GM23338 (cell line): ENCODE data around the gene MEI4. TPM values are rescaled to one million over a fixed set of nuclear protein-coding genes. Genes with fewer than 3 reads are reported as not detected.

Experiments used
- ATAC-seq: fragments of 200-7000 bp; cut with Tn5 transposase; 3 replicates; pipeline ENCODE4 v1.9.1; 2020
- DNase-seq: peaks from one replicate; pipeline ENCODE4 v3.0.0-alpha.2; 2015; ENCODE audit warnings: low spot score
- H2AFZ ChIP-seq: fragments of 200-600 bp; sonication (generic); 2 replicates; pipeline ENCODE4 v1.8.0; 2016; ENCODE audit warnings: antibody characterized with exemption, mild to moderate bottlenecking, moderate library complexity
- H3F3A ChIP-seq: fragments of 200-600 bp; sonication (generic); replicated peaks from 2 replicates; pipeline ENCODE4 v1.8.0; 2017; ENCODE audit warnings: antibody characterized with exemption, mixed run types, low read depth
- H3K27ac ChIP-seq: fragments of 200-600 bp; sonication (generic); 2 replicates; pipeline ENCODE4 v1.6.1; 2016; ENCODE audit warnings: low read depth
- H3K27me3 ChIP-seq: fragments of 200-600 bp; sonication (generic); 2 replicates; pipeline ENCODE4 v1.8.0; 2016; ENCODE audit warnings: mild to moderate bottlenecking, mixed run types, moderate library complexity; ENCODE audit not compliant: insufficient read depth
- H3K36me3 ChIP-seq: fragments of 200-600 bp; sonication (generic); 2 replicates; pipeline ENCODE4 v1.8.0; 2016; ENCODE audit warnings: mild to moderate bottlenecking; ENCODE audit not compliant: insufficient read depth
- H3K4me1 ChIP-seq: fragments of 200-600 bp; sonication (generic); 2 replicates; pipeline ENCODE4 v1.8.0; 2016; ENCODE audit warnings: mild to moderate bottlenecking, moderate library complexity; ENCODE audit not compliant: insufficient read depth
- H3K4me2 ChIP-seq: fragments of 200-600 bp; sonication (generic); 2 replicates; pipeline ENCODE4 v1.7.1; 2017; ENCODE audit warnings: mixed run types
- H3K4me3 ChIP-seq: fragments of 200-600 bp; sonication (generic); 2 replicates; pipeline ENCODE4 v1.6.1; 2016; ENCODE audit warnings: mixed run types
- H3K79me2 ChIP-seq: fragments of 200-600 bp; sonication (generic); replicated peaks from 2 replicates; pipeline ENCODE4 v1.8.0; 2017; ENCODE audit warnings: mild to moderate bottlenecking; ENCODE audit not compliant: insufficient read depth
- H3K9me2 ChIP-seq: fragments of 200-600 bp; sonication (generic); 2 replicates; pipeline ENCODE4 v1.8.0; 2017; ENCODE audit not compliant: insufficient read depth
- H4K20me1 ChIP-seq: fragments of 200-600 bp; sonication (generic); replicated peaks from 2 replicates; pipeline ENCODE4 v1.8.0; 2017; ENCODE audit warnings: mild to moderate bottlenecking; ENCODE audit not compliant: insufficient read depth
- H3K27ac Mint-ChIP-seq: 2 replicates; pipeline ENCODE4 v1.8.0; 2020; ENCODE audit warnings: inconsistent platforms, mild to moderate bottlenecking, moderate library complexity, mixed read lengths
- H3K27me3 Mint-ChIP-seq: 3 replicates; pipeline ENCODE4 v1.8.0; 2022; ENCODE audit warnings: low read depth, mild to moderate bottlenecking, moderate library complexity, mixed read lengths, inconsistent platforms; ENCODE audit not compliant: insufficient read depth, poor library complexity
- H3K36me3 Mint-ChIP-seq: 3 replicates; pipeline ENCODE4 v1.8.0; 2021; ENCODE audit warnings: low read depth, mild to moderate bottlenecking, inconsistent platforms, moderate library complexity, mixed read lengths
- H3K4me1 Mint-ChIP-seq: 3 replicates; pipeline ENCODE4 v1.8.0; 2020; ENCODE audit warnings: mild to moderate bottlenecking, inconsistent platforms, mixed read lengths
- H3K4me3 Mint-ChIP-seq: 3 replicates; pipeline ENCODE4 v1.8.0; 2021; ENCODE audit warnings: moderate library complexity, mild to moderate bottlenecking, inconsistent platforms, mixed read lengths
- H3K9me3 Mint-ChIP-seq: 3 replicates; pipeline ENCODE4 v1.8.0; 2020; ENCODE audit warnings: moderate library complexity, mild to moderate bottlenecking, inconsistent platforms, mixed read lengths
- CREB1 ChIP-seq: fragments of 250-450 bp; sonication (Bioruptor Pico); IDR thresholded peaks from 2 replicates; pipeline ENCODE4 v1.5.0; 2020; ENCODE audit warnings: low read depth, mild to moderate bottlenecking, moderate library complexity
- CTCF ChIP-seq, 2 experiments: fragments of 200-600 bp in 1 of 2; sonication (generic) in 1 of 2; conservative IDR thresholded peaks; 2 replicates each; pipeline versions ENCODE4 v1.5.1 to v1.6.1; 2016 to 2017; ENCODE audit warnings: antibody characterized with exemption in 2 of 2, low read depth in 2 of 2, mild to moderate bottlenecking in 2 of 2, moderate library complexity in 1 of 2
- ETS1 ChIP-seq: IDR thresholded peaks from 2 replicates; pipeline ENCODE4 v1.6.1; 2016; ENCODE audit warnings: antibody characterized with exemption
- EZH2 ChIP-seq: fragments of 200-600 bp; sonication (generic); IDR thresholded peaks from one replicate; pipeline ENCODE4 v1.8.0; 2017; ENCODE audit warnings: antibody characterized with exemption, mild to moderate bottlenecking, low read depth; ENCODE audit not compliant: unreplicated experiment
- EZH2phosphoT487 ChIP-seq: fragments of 200-600 bp; sonication (generic); IDR thresholded peaks from one replicate; pipeline ENCODE4 v1.8.1; 2018; ENCODE audit warnings: antibody characterized with exemption; ENCODE audit not compliant: unreplicated experiment
- JUNB ChIP-seq: IDR thresholded peaks from one replicate; pipeline ENCODE4 v1.6.1; 2016; ENCODE audit warnings: antibody characterized with exemption; ENCODE audit not compliant: unreplicated experiment
- NANOG ChIP-seq: IDR thresholded peaks from 2 replicates; pipeline ENCODE4 v1.6.1; 2016; ENCODE audit warnings: antibody characterized with exemption, borderline replicate concordance
- POLR2AphosphoS5 ChIP-seq: IDR thresholded peaks from 2 replicates; pipeline ENCODE4 v1.6.1; 2016; ENCODE audit warnings: antibody characterized with exemption, low read depth
- ZNF114 ChIP-seq: fragments of 250-450 bp; sonication (Bioruptor Pico); IDR thresholded peaks from 2 replicates; pipeline ENCODE4 v1.5.0; 2020; ENCODE audit warnings: mild to moderate bottlenecking, moderate library complexity
- ZNF331 ChIP-seq: fragments of 250-450 bp; sonication (Bioruptor Pico); IDR thresholded peaks from 2 replicates; pipeline ENCODE4 v1.5.0; 2020; ENCODE audit warnings: low read depth, mild to moderate bottlenecking, moderate library complexity
- ZNF462 ChIP-seq: fragments of 250-450 bp; sonication (Bioruptor Pico); IDR thresholded peaks from 2 replicates; pipeline ENCODE4 v1.5.0; 2020; ENCODE audit warnings: mild to moderate bottlenecking, moderate library complexity
- polyA plus RNA-seq: library from polyadenylated mRNA; unstranded; fragments of >200 nt; fragmentation: Nextera tagmentation; extraction: Ambion mirVana; gene quantifications from 2 replicates; pipeline ENCODE4 v1.2.1, GENCODE V29; 2016
- total RNA-seq: library from RNA; depleted of rRNA; stranded (reverse); fragments of >200 nt; shearing (Covaris generic); gene quantifications from 2 replicates; pipeline ENCODE4 v1.2.3, GENCODE V29; 2014

MEI4 gene
- total and polyA plus RNA-seq, 2 experiments from 2014 or later, result 0.23 to 0.63 TPM

- H3K4me1 Mint-ChIP-seq, result peaks cover 19% of the 10 kb centered on the region
- H3K36me3 ChIP-seq, result no peaks in the 10 kb centered on the region
- no peak overlapping the region for H3K27ac ChIP-seq
- H3K4me3 Mint-ChIP-seq, result no peak overlapping the region
- H3K27ac Mint-ChIP-seq, result no peak overlapping the region
- H3K4me3 ChIP-seq, result no peak overlapping the region
- no peaks in the 10 kb centered on the region for H3K27me3 Mint-ChIP-seq
- no peak overlapping the region for H2AFZ ChIP-seq
- peak; percentile 69 for ATAC-seq
- peaks cover 10% of the 10 kb centered on the region; the same call in 2 of the 3 replicates for H3K36me3 Mint-ChIP-seq
- no peaks in the 10 kb centered on the region for H3F3A ChIP-seq
- H4K20me1 ChIP-seq, result no peaks in the 10 kb centered on the region
- H3K9me2 ChIP-seq, result 0 out of 2 replicates have a peak, but pooled peaks cover 3% of the 10 kb centered on the region
- H3K4me1 ChIP-seq, result peaks cover 18% of the 10 kb centered on the region; the same call in 1 of the 2 replicates
- TF ChIP-seq JUNB (no peak), CTCF (conservative IDR thresholded peaks at IDR 0.05; ENCODE audit: low read depth in 2 of 2) (peak in 1 of 2 experiments; percentile 54; a peak in 3 of 4 replicates), ZNF114 (no peak), EZH2phosphoT487 (no peak), ETS1 (no peak)
- peak; percentile 8 for DNase-seq
- peaks cover 9% of the 10 kb centered on the region for H3K9me3 Mint-ChIP-seq
- H3K79me2 ChIP-seq, result no peaks in the 10 kb centered on the region
- H3K27me3 ChIP-seq, result no peaks in the 10 kb centered on the region
- H3K4me2 ChIP-seq, result no peak overlapping the region
Observed at GRCh38 chr6:77707603-77708002, 54.8 kb downstream of the MEI4 start.

GRCh38 chr6:77715588-77715987 is 62.7 kb downstream of the MEI4 start:
- H3K36me3 ChIP-seq, result no peaks in the 10 kb centered on the region
- H3K4me2 ChIP-seq, result no peak overlapping the region
- peaks cover 3% of the 10 kb centered on the region; the same call in 1 of the 2 replicates for H3K9me2 ChIP-seq
- TF ChIP-seq ZNF114 (no peak), EZH2phosphoT487 (no peak), NANOG (no peak), CREB1 (CRISPR knock-in tag) (no peak), ZNF462 (CRISPR knock-in tag) (no peak), EZH2 (no peak), ZNF331 (CRISPR knock-in tag) (no peak), POLR2AphosphoS5 (no peak), CTCF (conservative IDR thresholded peaks at IDR 0.05; ENCODE audit: low read depth in 2 of 2) (no peak), JUNB (no peak)
- Mint-ChIP-seq H3K9me3 (no peaks in the 10 kb centered on the region), H3K27ac (no peak overlapping the region), H3K4me1 (peaks cover 10% of the 10 kb centered on the region), H3K36me3 (no peaks in the 10 kb centered on the region; the same call in 2 of the 3 replicates), H3K27me3 (peaks cover 2% of the 10 kb centered on the region), H3K4me3 (no peak overlapping the region)
- H3K27ac ChIP-seq, result no peak overlapping the region
- no peak overlapping the region for H2AFZ ChIP-seq
- H3K79me2 ChIP-seq, result no peaks in the 10 kb centered on the region
- H4K20me1 ChIP-seq, result no peaks in the 10 kb centered on the region
- H3K4me3 ChIP-seq, result no peak overlapping the region
- no peaks in the 10 kb centered on the region for H3K27me3 ChIP-seq
- ATAC-seq, result no peak
- peaks cover 12% of the 10 kb centered on the region for H3K4me1 ChIP-seq
- no peak for DNase-seq
- H3F3A ChIP-seq, result no peaks in the 10 kb centered on the region
